ENCODE data around the gene CUTA. TPM values are rescaled to one million over a fixed set of nuclear protein-coding genes. Genes with fewer than 3 reads are reported as not detected.
A peak's percentile ranks its signal among the peaks of the same experiment; 100 is the strongest.

Gene CUTA
- polyA plus RNA-seq, 1 of the 3 experiments (the other 2 are of a cell fraction), result 444 TPM

- TF ChIP-seq, protein P1, sequence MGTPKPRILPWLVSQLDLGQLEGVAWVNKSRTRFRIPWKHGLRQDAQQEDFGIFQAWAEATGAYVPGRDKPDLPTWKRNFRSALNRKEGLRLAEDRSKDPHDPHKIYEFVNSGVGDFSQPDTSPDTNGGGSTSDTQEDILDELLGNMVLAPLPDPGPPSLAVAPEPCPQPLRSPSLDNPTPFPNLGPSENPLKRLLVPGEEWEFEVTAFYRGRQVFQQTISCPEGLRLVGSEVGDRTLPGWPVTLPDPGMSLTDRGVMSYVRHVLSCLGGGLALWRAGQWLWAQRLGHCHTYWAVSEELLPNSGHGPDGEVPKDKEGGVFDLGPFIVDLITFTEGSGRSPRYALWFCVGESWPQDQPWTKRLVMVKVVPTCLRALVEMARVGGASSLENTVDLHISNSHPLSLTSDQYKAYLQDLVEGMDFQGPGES (IDR thresholded peaks at IDR 0.05; ENCODE audit: low read depth, low read length), result peak; percentile 30; the same call in 1 of the 2 replicates
- TF ChIP-seq FOXJ3 (CRISPR knock-in tag; IDR thresholded peaks at IDR 0.05), result peak; percentile 50; the same call in 1 of the 2 replicates
- TF ChIP-seq TAF1 (IDR thresholded peaks at IDR 0.05; ENCODE audit: borderline replicate concordance, low read depth, low read length), result peak; percentile 15; the same call in 1 of the 2 replicates
- TF ChIP-seq CHD2 (IDR thresholded peaks at IDR 0.05; ENCODE audit: low read length, partially characterized antibody), result peak; percentile 75
- TF ChIP-seq, protein P2, sequence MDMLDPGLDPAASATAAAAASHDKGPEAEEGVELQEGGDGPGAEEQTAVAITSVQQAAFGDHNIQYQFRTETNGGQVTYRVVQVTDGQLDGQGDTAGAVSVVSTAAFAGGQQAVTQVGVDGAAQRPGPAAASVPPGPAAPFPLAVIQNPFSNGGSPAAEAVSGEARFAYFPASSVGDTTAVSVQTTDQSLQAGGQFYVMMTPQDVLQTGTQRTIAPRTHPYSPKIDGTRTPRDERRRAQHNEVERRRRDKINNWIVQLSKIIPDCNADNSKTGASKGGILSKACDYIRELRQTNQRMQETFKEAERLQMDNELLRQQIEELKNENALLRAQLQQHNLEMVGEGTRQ (IDR thresholded peaks at IDR 0.05; ENCODE audit: borderline replicate concordance, low read depth, low read length), result no peak
- TF ChIP-seq EZH2phosphoT487 (IDR thresholded peaks at IDR 0.05; ENCODE audit: borderline replicate concordance, low read depth), result no peak
- peak; percentile 8 to 38; a peak in 1 of 4 replicates for TF ChIP-seq EP300 (IDR thresholded peaks at IDR 0.05; ENCODE audit: borderline replicate concordance in 1 of 2, low read depth in 1 of 2, low read length in 1 of 2)
- no peak for TF ChIP-seq MEF2A (IDR thresholded peaks at IDR 0.05; ENCODE audit: borderline replicate concordance, low read depth)
- TF ChIP-seq SMC3 (IDR thresholded peaks at IDR 0.05; ENCODE audit: low read depth, low read length), result no peak
- peak; percentile 71 for TF ChIP-seq NRF1 (IDR thresholded peaks at IDR 0.05; ENCODE audit: low read depth, low read length)
- TF ChIP-seq PBX3 (IDR thresholded peaks at IDR 0.05), result peak; percentile 77; the same call in 1 of the 2 replicates
- no peak for TF ChIP-seq TEAD4 (IDR thresholded peaks at IDR 0.05; ENCODE audit: borderline replicate concordance, insufficient read depth)
- TF ChIP-seq REST (IDR thresholded peaks at IDR 0.05; ENCODE audit: low read depth, low read length), result no peak
- no peak for TF ChIP-seq RAD21 (IDR thresholded peaks at IDR 0.05; ENCODE audit: low read length)
- peak; percentile 90 for TF ChIP-seq MXI1 (IDR thresholded peaks at IDR 0.05; ENCODE audit: low read depth, low read length)
These were observed 7.7 kb downstream of the CUTA start (continued) for GRCh38 chr6:33410050-33410710.

Data from SK-N-SH (cell line).